D721Med (cell line): ENCODE results near the gene MAMLD1.
A peak's percentile ranks its signal among the peaks of the same experiment; 100 is the strongest.

ENCODE experiments used
- DNase-seq: peaks from one replicate; pipeline ENCODE4 v3.0.0; 2011; ENCODE audit warnings: low spot score; ENCODE audit not compliant: insufficient read length
- FAIRE-seq: peaks from 2 replicates; lab custom pipeline; 2011; peaks lifted over from hg19 to GRCh38; lab: Jason Lieb, UNC
- TF ChIP-seq, protein P1 (sequence below): IDR thresholded peaks from 2 replicates; pipeline ENCODE4 v1.5.1; 2012; ENCODE audit warnings: mild to moderate bottlenecking, control low read depth; ENCODE audit not compliant: insufficient read depth; ENCODE audit errors: missing control alignments

MAMLD1 gene

DNA sequence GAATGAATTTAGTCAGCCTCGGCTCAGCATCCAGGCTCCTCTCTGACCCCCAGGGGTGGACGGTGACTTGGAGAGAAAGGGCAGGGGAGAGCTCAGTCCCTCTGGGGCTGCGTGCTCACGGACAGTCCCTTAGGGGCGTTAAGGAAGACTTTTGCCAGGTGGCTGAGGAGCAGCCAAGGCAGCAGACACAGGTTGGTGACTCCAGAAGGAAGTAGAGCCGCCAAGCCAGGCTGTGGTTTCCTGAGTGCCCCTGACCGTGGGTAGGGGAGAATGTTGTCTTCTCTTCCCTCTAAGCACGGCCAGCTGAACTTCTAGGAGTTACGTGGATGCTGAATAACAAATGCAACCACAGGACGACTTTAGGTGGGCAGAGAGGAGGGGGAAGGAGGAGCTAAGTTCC, 114.3 kb downstream of the MAMLD1 start:
- DNase-seq = no peak
- FAIRE-seq = no peak
- TF ChIP-seq, protein P1, sequence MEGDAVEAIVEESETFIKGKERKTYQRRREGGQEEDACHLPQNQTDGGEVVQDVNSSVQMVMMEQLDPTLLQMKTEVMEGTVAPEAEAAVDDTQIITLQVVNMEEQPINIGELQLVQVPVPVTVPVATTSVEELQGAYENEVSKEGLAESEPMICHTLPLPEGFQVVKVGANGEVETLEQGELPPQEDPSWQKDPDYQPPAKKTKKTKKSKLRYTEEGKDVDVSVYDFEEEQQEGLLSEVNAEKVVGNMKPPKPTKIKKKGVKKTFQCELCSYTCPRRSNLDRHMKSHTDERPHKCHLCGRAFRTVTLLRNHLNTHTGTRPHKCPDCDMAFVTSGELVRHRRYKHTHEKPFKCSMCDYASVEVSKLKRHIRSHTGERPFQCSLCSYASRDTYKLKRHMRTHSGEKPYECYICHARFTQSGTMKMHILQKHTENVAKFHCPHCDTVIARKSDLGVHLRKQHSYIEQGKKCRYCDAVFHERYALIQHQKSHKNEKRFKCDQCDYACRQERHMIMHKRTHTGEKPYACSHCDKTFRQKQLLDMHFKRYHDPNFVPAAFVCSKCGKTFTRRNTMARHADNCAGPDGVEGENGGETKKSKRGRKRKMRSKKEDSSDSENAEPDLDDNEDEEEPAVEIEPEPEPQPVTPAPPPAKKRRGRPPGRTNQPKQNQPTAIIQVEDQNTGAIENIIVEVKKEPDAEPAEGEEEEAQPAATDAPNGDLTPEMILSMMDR = no peak

GRCh38 chrX:150478496-150479492, 115.7 kb downstream of the MAMLD1 start:
- no peak for DNase-seq
- no peak for FAIRE-seq
- TF ChIP-seq, protein P1 = no peak

GRCh38 chrX:150482537-150483206, 119.6 kb downstream of the MAMLD1 start:
- TF ChIP-seq, protein P1 = no peak
- FAIRE-seq = no peak

GRCh38 chrX:150483356-150483985, 120.4 kb downstream of the MAMLD1 start:
- FAIRE-seq (no peak), DNase-seq (no peak)
- TF ChIP-seq, protein P1 = no peak

More at GRCh38 chrX:150482537-150483206, 119.6 kb downstream of the MAMLD1 start:
- DNase-seq = no peak

DNA sequence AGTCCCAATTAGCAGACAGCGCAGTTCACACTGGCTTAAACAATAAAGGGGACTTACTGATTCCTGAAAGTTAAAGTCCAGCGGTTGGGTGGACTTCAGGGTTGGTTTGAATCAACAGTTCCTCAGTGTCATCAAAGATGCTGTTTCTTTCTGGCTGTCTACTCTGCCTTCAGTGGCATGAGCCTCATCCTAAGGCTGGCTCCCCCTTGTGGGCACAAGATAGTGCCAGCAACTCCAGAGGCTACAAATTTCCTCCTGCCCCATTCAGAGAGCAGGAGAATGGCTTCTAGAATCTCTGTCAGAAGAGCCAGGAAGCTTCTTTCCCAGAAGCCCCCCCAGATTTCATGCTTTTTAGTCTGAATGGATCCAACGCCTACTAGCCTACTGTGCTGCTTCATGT, 122.9 kb downstream of the MAMLD1 start:
- TF ChIP-seq, protein P1 = peak; percentile 65
- FAIRE-seq (no peak), DNase-seq (no peak)

GRCh38 chrX:150487369-150488094, 124.4 kb downstream of the MAMLD1 start:
- no peak for FAIRE-seq
- TF ChIP-seq, protein P1 = no peak
- no peak for DNase-seq
